Upper lobe of right lung (tissue), 1 donor: ENCODE results near the gene STK11. TPM values are rescaled to one million over a fixed set of nuclear protein-coding genes. Genes with fewer than 3 reads are reported as not detected.

Experiments used
- ATAC-seq: fragments of 200-7000 bp; cut with Tn5 transposase; one replicate; pipeline ENCODE4 v1.9.1; 2020; ENCODE audit warnings: mild to moderate bottlenecking, moderate library complexity
- DNase-seq: peaks from one replicate; pipeline ENCODE4 v3.0.0-alpha.2; 2020
- H3K27ac ChIP-seq: fragments of 200-600 bp; one replicate; pipeline ENCODE4 v1.8.0; 2022
- H3K27me3 ChIP-seq: fragments of 200-600 bp; one replicate; pipeline ENCODE4 v1.8.0; 2022; ENCODE audit warnings: mild to moderate bottlenecking
- H3K36me3 ChIP-seq: fragments of 200-600 bp; one replicate; pipeline ENCODE4 v1.8.0; 2022
- H3K4me1 ChIP-seq: fragments of 200-600 bp; one replicate; pipeline ENCODE4 v1.8.0; 2022
- H3K4me3 ChIP-seq: fragments of 200-600 bp; one replicate; pipeline ENCODE4 v1.8.0; 2022; ENCODE audit warnings: mild to moderate bottlenecking
- H3K9me3 ChIP-seq: fragments of 200-600 bp; one replicate; pipeline ENCODE4 v1.8.0; 2022
- CTCF ChIP-seq: fragments of 200-600 bp; IDR thresholded peaks from one replicate; pipeline ENCODE4 v1.8.0; 2022; ENCODE audit warnings: antibody characterized with exemption
- intact Hi-C: fragments of 100-400 bp; cut with DNase I; formaldehyde crosslinking; loops from one replicate; pipeline ENCODE4 v1.11.0; 2022
- total RNA-seq: library from RNA; stranded (reverse); fragmentation: NEBNext Ultra II Directional; extraction: Animal tissue kit (Norgen Biotek cat#: 25700); gene quantifications from one replicate; pipeline ENCODE4 v1.2.1, GENCODE V29; 2021
- donor health status: DM: no; HTN: yes; CAD: no; lungs with severe emphysema.

STK11 gene
- total RNA-seq, 1 donor from 2014 or later: 51.8 TPM

GRCh38 chr19:1177322-1178114, 28.1 kb upstream of the STK11 start:
- peak; percentile 17 for TF ChIP-seq CTCF
- H3K36me3 ChIP-seq: no peaks in the 10 kb centered on the region
- H3K4me1 ChIP-seq: peaks cover 32% of the 10 kb centered on the region
- H3K27ac ChIP-seq: peak overlapping the region; percentile 20
- H3K9me3 ChIP-seq: no peaks in the 10 kb centered on the region
- H3K27me3 ChIP-seq: no peaks in the 10 kb centered on the region
- DNase-seq (peak; percentile 84), ATAC-seq (peak; percentile 6)
- no peak overlapping the region for H3K4me3 ChIP-seq
- intact Hi-C loops: loop anchor here (10.0 kb wide), 1 partner anchor 53 kb away; no protein-coding TSS in a partner anchor

- H3K4me3 ChIP-seq: no peak overlapping the region
- H3K36me3 ChIP-seq: no peaks in the 10 kb centered on the region
- no peak for TF ChIP-seq CTCF
- ATAC-seq (peak; percentile 75), DNase-seq (peak; percentile 87)
- peaks cover 31% of the 10 kb centered on the region for H3K4me1 ChIP-seq
- H3K9me3 ChIP-seq: no peaks in the 10 kb centered on the region
- intact Hi-C loops: no loop called here
- H3K27me3 ChIP-seq: no peaks in the 10 kb centered on the region
- peak overlapping the region; percentile 81 for H3K27ac ChIP-seq
Observed at GRCh38 chr19:1181606-1182005, 24.0 kb upstream of the STK11 start.

DNA sequence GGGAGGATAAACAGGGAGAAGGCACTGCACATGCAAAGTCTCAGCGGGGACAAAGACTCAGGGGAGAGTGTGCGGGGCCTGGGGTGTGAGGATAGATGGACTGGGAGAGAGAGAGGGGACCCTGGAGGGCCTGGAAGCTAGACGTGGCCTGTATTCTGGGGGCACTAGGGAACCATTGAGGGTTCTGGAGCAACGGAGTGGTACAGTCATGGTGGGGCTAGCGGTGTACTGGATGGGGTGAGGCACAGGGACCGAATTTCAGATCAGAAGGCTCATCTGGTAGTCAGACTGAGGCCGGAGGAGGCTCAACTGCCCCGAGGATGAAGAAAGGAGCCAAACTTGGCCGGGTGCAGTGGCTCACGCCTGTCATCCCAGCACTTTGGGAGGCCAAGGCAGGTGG, 23.5 kb upstream of the STK11 start:
- no peak for TF ChIP-seq CTCF
- intact Hi-C loops: no loop called here
- ATAC-seq: no peak
- no peak for DNase-seq
- Histone ChIP-seq H3K4me3 (no peak overlapping the region), H3K27ac (peak overlapping the region; percentile 81), H3K4me1 (peaks cover 28% of the 10 kb centered on the region), H3K27me3 (no peaks in the 10 kb centered on the region), H3K9me3 (no peaks in the 10 kb centered on the region), H3K36me3 (no peaks in the 10 kb centered on the region)

DNA sequence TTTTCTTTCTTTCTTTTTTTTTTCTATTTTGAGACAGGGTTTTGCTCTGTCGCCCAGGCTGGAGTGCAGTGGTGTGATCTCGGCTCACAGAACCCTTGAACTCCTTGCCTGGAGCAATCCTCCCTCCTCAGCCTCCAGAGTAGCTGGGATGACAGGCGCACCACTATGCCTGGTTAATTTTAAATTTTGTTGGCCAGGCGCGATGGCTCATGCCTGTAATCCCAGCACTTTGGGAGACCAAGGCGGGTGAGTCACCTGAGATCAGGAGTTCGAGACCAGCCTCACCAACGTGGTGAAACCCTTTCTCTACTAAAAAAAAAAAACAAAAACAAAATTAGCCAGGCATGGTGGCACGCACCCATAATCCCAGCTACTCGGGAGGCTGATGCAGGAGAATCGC, 22.9 kb upstream of the STK11 start:
- Histone ChIP-seq H3K4me1 (peaks cover 24% of the 10 kb centered on the region), H3K36me3 (no peaks in the 10 kb centered on the region), H3K27me3 (no peaks in the 10 kb centered on the region), H3K9me3 (no peaks in the 10 kb centered on the region), H3K27ac (no peak overlapping the region), H3K4me3 (no peak overlapping the region)
- ATAC-seq (no peak), DNase-seq (no peak)
- intact Hi-C loops: no loop called here
- no peak for TF ChIP-seq CTCF

DNA sequence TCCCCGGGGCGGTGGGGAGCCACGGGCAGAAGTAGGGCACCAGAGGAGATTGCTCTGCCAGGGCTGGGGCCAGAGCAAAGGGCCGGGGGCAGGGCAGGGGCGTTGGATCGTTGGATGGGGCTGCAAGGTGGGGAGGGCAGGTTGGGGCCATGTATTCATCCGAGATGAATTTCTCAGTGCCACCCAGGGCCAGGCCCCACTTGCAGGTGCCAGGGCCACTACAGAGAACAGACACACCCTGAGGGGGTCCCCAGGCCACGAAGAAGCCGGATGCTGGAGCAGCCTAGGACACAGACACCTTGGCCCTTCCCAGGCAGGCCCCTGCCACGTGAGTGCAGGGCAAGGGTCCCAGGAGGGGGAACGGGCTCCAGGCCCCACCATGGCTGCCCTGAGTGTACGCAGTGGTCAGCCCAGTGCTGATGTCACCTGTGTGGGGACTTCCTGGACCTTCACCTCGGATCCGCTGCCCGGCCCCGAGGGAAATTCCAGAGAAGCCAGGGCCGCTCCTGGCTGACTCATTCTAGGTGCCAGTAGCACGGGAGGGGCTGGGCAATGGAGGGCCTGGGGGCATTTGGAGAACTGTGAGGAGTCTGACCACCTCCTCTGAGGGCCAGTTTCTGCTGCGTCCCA, 21.9 kb upstream of the STK11 start:
- H3K27ac ChIP-seq: peak overlapping the region; percentile 69
- no peak overlapping the region for H3K4me3 ChIP-seq
- H3K4me1 ChIP-seq: peaks cover 19% of the 10 kb centered on the region
- intact Hi-C loops: no loop called here
- H3K27me3 ChIP-seq: no peaks in the 10 kb centered on the region
- no peaks in the 10 kb centered on the region for H3K36me3 ChIP-seq
- DNase-seq (no peak), ATAC-seq (peak; percentile 59)
- H3K9me3 ChIP-seq: no peaks in the 10 kb centered on the region
- no peak for TF ChIP-seq CTCF
